Uterus (tissue), 4 donors: Measurements from ENCODE around the gene MSRB1. TPM values are rescaled to one million over a fixed set of nuclear protein-coding genes. Genes with fewer than 3 reads are reported as not detected.

Experiments
- DNase-seq, 2 donors: peaks; one replicate each; pipeline ENCODE4 v3.0.0-alpha.2; 2019 to 2020
- H3K27ac ChIP-seq, 2 donors: fragments of 200-600 bp; sonication (generic); 1 replicate in 1 of 2; 2 replicates in 1 of 2; pipeline ENCODE4 v1.5.1; 2016 to 2018
- H3K27me3 ChIP-seq, 2 donors: fragments of 200-600 bp; sonication (generic); one replicate each; pipeline ENCODE4 v1.5.1; 2018 to 2019; ENCODE audit warnings: control low read depth in 1 of 2
- H3K36me3 ChIP-seq, 2 donors: fragments of 200-600 bp; sonication (generic); one replicate each; pipeline ENCODE4 v1.5.1; 2019; ENCODE audit warnings: control low read depth in 1 of 2
- H3K4me1 ChIP-seq, 2 donors: fragments of 200-600 bp; sonication (generic); one replicate each; pipeline ENCODE4 v1.5.1; 2018 to 2019; ENCODE audit warnings: control low read depth in 1 of 2
- H3K4me3 ChIP-seq, 2 donors: fragments of 200-600 bp; sonication (generic); 1 replicate in 1 of 2; 2 replicates in 1 of 2; pipeline ENCODE4 v1.5.1; 2018 to 2019; ENCODE audit warnings: mild to moderate bottlenecking in 1 of 2
- H3K9me3 ChIP-seq, 2 donors: fragments of 200-600 bp; sonication (generic); one replicate each; pipeline ENCODE4 v1.5.1; 2019; ENCODE audit warnings: control low read depth in 1 of 2
- CTCF ChIP-seq, 4 experiments: fragments of 200-600 bp in 2 of 4; fragments of 450-650 bp in 2 of 4; sonication (generic) in 2 of 4; IDR thresholded peaks; one replicate each; pipeline ENCODE4 v1.5.1; 2016 to 2019; ENCODE audit warnings: antibody characterized with exemption in 4 of 4, mild to moderate bottlenecking in 2 of 4, moderate library complexity in 1 of 4
- POLR2A ChIP-seq, 2 donors: fragments of 450-650 bp; IDR thresholded peaks; one replicate each; pipeline ENCODE4 v1.6.1; 2016; ENCODE audit warnings: antibody characterized with exemption in 2 of 2, mild to moderate bottlenecking in 1 of 2, moderate library complexity in 1 of 2
- intact Hi-C: fragments of 100-400 bp; cut with DNase I; formaldehyde crosslinking; loops from one replicate; pipeline ENCODE4 v1.15.1; 2023; ENCODE audit warnings: low total_unique reads
- total RNA-seq, 4 donors: library from RNA; depleted of rRNA in 3 of 4; stranded (reverse); fragments of >200 nt in 3 of 4; gene quantifications; one replicate each; pipeline versions ENCODE4 v1.1.0 to v1.2.4, GENCODE V29; 2014 to 2023
- donor health status: DM: yes; HTN: yes; CAD: no.

MSRB1 gene
- total RNA-seq, 4 donors from 2014 or later, result 5.6 to 21.2 (median 11.9) TPM

DNA sequence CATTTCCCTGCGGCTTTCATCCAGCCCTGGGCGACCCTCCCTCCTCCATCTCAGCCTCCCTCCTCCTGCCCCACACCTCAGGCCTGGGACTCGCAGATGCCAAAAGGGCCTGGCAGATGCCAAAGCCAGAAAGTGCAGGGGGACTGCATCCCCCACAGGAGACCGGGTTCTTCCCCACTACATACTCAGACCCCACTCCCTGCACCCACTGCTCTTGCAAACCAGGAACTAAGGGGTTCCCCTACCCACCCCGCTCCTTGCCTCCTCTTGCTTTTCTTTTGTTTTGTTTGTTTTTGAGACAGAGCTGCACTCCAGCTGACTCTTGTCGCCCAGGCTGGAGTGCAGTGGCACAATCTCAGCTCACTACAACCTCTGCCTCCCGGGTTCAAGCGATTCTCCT, 28.0 kb downstream of the MSRB1 start:
- Histone ChIP-seq H3K4me1 (peaks cover 0 to 7% of the 10 kb centered on the region in 2 donors), H3K9me3 (no peaks in the 10 kb centered on the region), H3K36me3 (no peaks in the 10 kb centered on the region), H3K27me3 (peaks cover 0 to 12% of the 10 kb centered on the region in 2 donors), H3K4me3 (no peak overlapping the region), H3K27ac (no peak overlapping the region)
- DNase-seq, result no peak
- intact Hi-C loops, result no loop called here
- TF ChIP-seq POLR2A (IDR thresholded peaks at IDR 0.05) (no peak), CTCF (IDR thresholded peaks at IDR 0.05) (no peak)

GRCh38 chr16:1914084-1914608, 28.9 kb downstream of the MSRB1 start:
- TF ChIP-seq POLR2A (IDR thresholded peaks at IDR 0.05) (no peak), CTCF (IDR thresholded peaks at IDR 0.05) (no peak)
- intact Hi-C loops, result no loop called here
- peaks cover 0 to 7% of the 10 kb centered on the region in 2 donors for H3K4me1 ChIP-seq
- DNase-seq, result no peak
- H3K27ac ChIP-seq, result no peak overlapping the region
- peaks cover 0 to 7% of the 10 kb centered on the region in 2 donors for H3K27me3 ChIP-seq
- H3K4me3 ChIP-seq, result no peak overlapping the region
- H3K9me3 ChIP-seq, result no peaks in the 10 kb centered on the region
- H3K36me3 ChIP-seq, result no peaks in the 10 kb centered on the region

GRCh38 chr16:1913327-1914083, 29.5 kb downstream of the MSRB1 start:
- no peaks in the 10 kb centered on the region for H3K9me3 ChIP-seq
- peaks cover 0 to 4% of the 10 kb centered on the region in 2 donors for H3K4me1 ChIP-seq
- no peaks in the 10 kb centered on the region for H3K36me3 ChIP-seq
- no peak for DNase-seq
- intact Hi-C loops, result no loop called here
- TF ChIP-seq CTCF (IDR thresholded peaks at IDR 0.05) (no peak), POLR2A (IDR thresholded peaks at IDR 0.05) (no peak)
- peaks cover 0 to under 1% of the 10 kb centered on the region in 2 donors for H3K27me3 ChIP-seq
- H3K27ac ChIP-seq, result no peak overlapping the region
- H3K4me3 ChIP-seq, result no peak overlapping the region

- intact Hi-C loops, result no loop called here
- H3K4me3 ChIP-seq, result no peak overlapping the region
- no peaks in the 10 kb centered on the region for H3K27me3 ChIP-seq
- no peak for DNase-seq
- H3K27ac ChIP-seq, result no peak overlapping the region
- no peaks in the 10 kb centered on the region for H3K36me3 ChIP-seq
- no peak for TF ChIP-seq CTCF (IDR thresholded peaks at IDR 0.05)
- no peak for TF ChIP-seq POLR2A (IDR thresholded peaks at IDR 0.05)
- no peaks in the 10 kb centered on the region for H3K4me1 ChIP-seq
- H3K9me3 ChIP-seq, result no peaks in the 10 kb centered on the region
These were observed 30.8 kb downstream of the MSRB1 start for GRCh38 chr16:1912215-1912543.

GRCh38 chr16:1911467-1912214, 31.4 kb downstream of the MSRB1 start:
- no peak for DNase-seq
- no peaks in the 10 kb centered on the region for H3K27me3 ChIP-seq
- no peaks in the 10 kb centered on the region for H3K4me1 ChIP-seq
- H3K9me3 ChIP-seq, result no peaks in the 10 kb centered on the region
- no peak overlapping the region for H3K27ac ChIP-seq
- no peaks in the 10 kb centered on the region for H3K36me3 ChIP-seq
- no peak overlapping the region for H3K4me3 ChIP-seq
- TF ChIP-seq CTCF (IDR thresholded peaks at IDR 0.05), result no peak
- no peak for TF ChIP-seq POLR2A (IDR thresholded peaks at IDR 0.05)
- intact Hi-C loops, result no loop called here
